ENCODE data around the gene FRMPD4.

GRCh38 chrX:12425496-12425895 is 287.2 kb downstream of the FRMPD4 start:
- TF ChIP-seq, protein P1, sequence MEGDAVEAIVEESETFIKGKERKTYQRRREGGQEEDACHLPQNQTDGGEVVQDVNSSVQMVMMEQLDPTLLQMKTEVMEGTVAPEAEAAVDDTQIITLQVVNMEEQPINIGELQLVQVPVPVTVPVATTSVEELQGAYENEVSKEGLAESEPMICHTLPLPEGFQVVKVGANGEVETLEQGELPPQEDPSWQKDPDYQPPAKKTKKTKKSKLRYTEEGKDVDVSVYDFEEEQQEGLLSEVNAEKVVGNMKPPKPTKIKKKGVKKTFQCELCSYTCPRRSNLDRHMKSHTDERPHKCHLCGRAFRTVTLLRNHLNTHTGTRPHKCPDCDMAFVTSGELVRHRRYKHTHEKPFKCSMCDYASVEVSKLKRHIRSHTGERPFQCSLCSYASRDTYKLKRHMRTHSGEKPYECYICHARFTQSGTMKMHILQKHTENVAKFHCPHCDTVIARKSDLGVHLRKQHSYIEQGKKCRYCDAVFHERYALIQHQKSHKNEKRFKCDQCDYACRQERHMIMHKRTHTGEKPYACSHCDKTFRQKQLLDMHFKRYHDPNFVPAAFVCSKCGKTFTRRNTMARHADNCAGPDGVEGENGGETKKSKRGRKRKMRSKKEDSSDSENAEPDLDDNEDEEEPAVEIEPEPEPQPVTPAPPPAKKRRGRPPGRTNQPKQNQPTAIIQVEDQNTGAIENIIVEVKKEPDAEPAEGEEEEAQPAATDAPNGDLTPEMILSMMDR (conservative IDR thresholded peaks at IDR 0.05; ENCODE audit: low read depth in 2 of 2), result no peak
- no peak for TF ChIP-seq EZH2 (IDR thresholded peaks at IDR 0.05; ENCODE audit: low read depth, unreplicated experiment)
- TF ChIP-seq POLR2AphosphoS5 (IDR thresholded peaks at IDR 0.05; ENCODE audit: low read depth), result no peak
- TF ChIP-seq REST (IDR thresholded peaks at IDR 0.05; ENCODE audit: unreplicated experiment), result no peak
- TF ChIP-seq EZH2phosphoT487 (IDR thresholded peaks at IDR 0.05; ENCODE audit: unreplicated experiment), result no peak
- TF ChIP-seq NANOG (IDR thresholded peaks at IDR 0.05; ENCODE audit: borderline replicate concordance), result no peak

Measured in GM23338 (cell line).